ENCODE measurements around the gene DDX27. TPM values are rescaled to one million over a fixed set of nuclear protein-coding genes. Genes with fewer than 3 reads are reported as not detected.

The DDX27 gene
- polyA plus RNA-seq, 1 of the 3 experiments (the other 2 are of a cell fraction), result 51.9 TPM

DNA sequence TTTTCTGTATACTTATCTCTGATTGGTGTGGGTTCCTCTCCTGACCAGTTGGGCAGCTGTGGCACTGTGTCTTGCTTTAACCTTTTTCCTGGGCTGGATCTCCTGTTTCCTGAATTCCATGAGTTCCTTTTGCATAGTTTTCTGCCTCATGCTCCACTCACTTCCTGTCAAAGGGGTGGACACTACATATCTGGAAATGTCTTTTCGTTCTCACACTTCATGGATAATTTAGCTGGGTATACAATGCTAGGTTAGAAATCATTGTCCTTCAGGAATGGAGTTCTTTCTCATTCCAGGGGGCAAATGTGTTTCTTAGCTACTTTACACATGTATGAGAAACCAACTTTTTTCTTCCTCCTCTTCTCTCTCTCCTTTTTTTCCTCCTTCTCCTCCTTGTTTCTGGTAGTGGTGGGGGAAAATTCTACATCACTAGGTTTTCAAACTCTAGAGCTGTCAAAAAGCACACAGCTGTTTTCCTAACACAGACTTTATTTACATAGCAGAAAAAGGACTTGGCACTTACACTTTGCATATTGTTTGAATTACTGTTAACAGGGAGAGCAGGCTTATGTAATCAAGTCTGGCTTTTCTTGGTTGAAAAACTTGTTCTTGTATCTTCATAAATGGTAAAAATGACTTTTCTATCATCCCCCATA lies 9.0 kb upstream of the DDX27 start (continued):
- TF ChIP-seq, protein P1, sequence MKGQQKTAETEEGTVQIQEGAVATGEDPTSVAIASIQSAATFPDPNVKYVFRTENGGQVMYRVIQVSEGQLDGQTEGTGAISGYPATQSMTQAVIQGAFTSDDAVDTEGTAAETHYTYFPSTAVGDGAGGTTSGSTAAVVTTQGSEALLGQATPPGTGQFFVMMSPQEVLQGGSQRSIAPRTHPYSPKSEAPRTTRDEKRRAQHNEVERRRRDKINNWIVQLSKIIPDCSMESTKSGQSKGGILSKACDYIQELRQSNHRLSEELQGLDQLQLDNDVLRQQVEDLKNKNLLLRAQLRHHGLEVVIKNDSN (IDR thresholded peaks at IDR 0.05; ENCODE audit: borderline replicate concordance, low read depth), result no peak
- TF ChIP-seq RXRA (IDR thresholded peaks at IDR 0.05; ENCODE audit: borderline replicate concordance, low read depth) (no peak), MXI1 (IDR thresholded peaks at IDR 0.05; ENCODE audit: low read depth, low read length) (no peak)

DNA sequence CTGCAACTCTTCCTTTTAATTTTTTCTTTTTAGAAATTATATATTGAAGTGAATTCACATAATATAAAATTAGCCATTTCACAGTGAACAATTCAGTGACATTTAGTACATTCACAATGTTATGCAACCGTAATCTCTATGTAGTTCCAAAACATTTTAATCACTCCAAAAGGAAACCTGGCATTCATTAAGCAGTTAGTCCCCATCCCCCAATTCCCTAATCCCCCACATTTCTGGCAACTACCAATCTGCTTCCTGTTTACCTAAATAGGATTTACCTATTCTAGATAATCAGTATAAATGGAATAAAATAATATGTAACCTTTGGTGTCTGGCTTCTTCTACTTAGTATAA lies 8.5 kb upstream of the DDX27 start:
- peaks cover 10% of the 10 kb centered on the region; the same call in 1 of the 2 replicates for H3K9me3 ChIP-seq
- 43% methylated on average over 1 of the region's 1 CpG for WGBS (ENCODE audit: low lambda C conversion rate)
- H3K79me2 ChIP-seq (ENCODE audit: insufficient read depth), result no peaks in the 10 kb centered on the region
- TF ChIP-seq FOXM1 (IDR thresholded peaks at IDR 0.05; ENCODE audit: low read depth) (no peak), EP300 (IDR thresholded peaks at IDR 0.05; ENCODE audit: borderline replicate concordance in 1 of 2, low read depth in 1 of 2, low read length in 1 of 2) (no peak), YY1 (IDR thresholded peaks at IDR 0.05; ENCODE audit: low read depth) (no peak), RXRA (IDR thresholded peaks at IDR 0.05; ENCODE audit: borderline replicate concordance, low read depth) (no peak)
- H4K20me1 ChIP-seq (ENCODE audit: insufficient read depth), result no peaks in the 10 kb centered on the region
- no peak overlapping the region for H2AFZ ChIP-seq (ENCODE audit: low read depth)
- no peaks in the 10 kb centered on the region for H3F3A ChIP-seq (replicated peaks; ENCODE audit: insufficient read depth)
- H3K4me2 ChIP-seq, result no peak overlapping the region
- H3K9me2 ChIP-seq, result no peaks in the 10 kb centered on the region
- H3K4me1 ChIP-seq (ENCODE audit: control insufficient read depth in 1 of 2, insufficient read depth in 2 of 2, low read depth in 1 of 2, low read length in 1 of 2), result no peaks in the 10 kb centered on the region
- no peak overlapping the region for H3K4me3 ChIP-seq (ENCODE audit: low read depth in 2 of 2, low read length in 1 of 2)
- ChIA-PET POLR2A (no interaction called here), CTCF (interaction anchor here (0.8 kb wide), 1 partner anchor 78 kb away, joined by 6 read pairs; no protein-coding TSS in a partner anchor)
- no peaks in the 10 kb centered on the region for H3K36me3 ChIP-seq (replicated peaks in 1 of 2; ENCODE audit: control insufficient read depth in 1 of 2, insufficient read depth in 2 of 2, low read length in 1 of 2)
- H3K9ac ChIP-seq, result no peak overlapping the region
- no peak for DNase-seq
- no peak overlapping the region for H3K27ac ChIP-seq (ENCODE audit: low read depth in 2 of 2, low read length in 1 of 2)
- no peaks in the 10 kb centered on the region for H3K27me3 ChIP-seq (ENCODE audit: insufficient read depth)

- H2AFZ ChIP-seq (ENCODE audit: low read depth), result no peak overlapping the region
- DNase-seq, result no peak
- H3K79me2 ChIP-seq (ENCODE audit: insufficient read depth), result peaks cover 3% of the 10 kb centered on the region
- no peak overlapping the region for H3K4me3 ChIP-seq (ENCODE audit: low read depth in 2 of 2, low read length in 1 of 2)
- H3K9ac ChIP-seq, result no peak overlapping the region
- H3K36me3 ChIP-seq (replicated peaks in 1 of 2; ENCODE audit: control insufficient read depth in 1 of 2, insufficient read depth in 2 of 2, low read length in 1 of 2), result no peaks in the 10 kb centered on the region
- ChIA-PET CTCF (interaction anchor here (0.9 to 6.4 kb wide), 2 partner anchors 80 to 622 kb away, joined by 3 to 112 read pairs; no protein-coding TSS in a partner anchor), POLR2A (no interaction called here)
- TF ChIP-seq RFX5 (IDR thresholded peaks at IDR 0.05; ENCODE audit: low read length) (no peak), FOSL2 (IDR thresholded peaks at IDR 0.05; ENCODE audit: borderline replicate concordance, low read depth) (no peak), RCOR1 (IDR thresholded peaks at IDR 0.05; ENCODE audit: low read length) (no peak), GATA2 (CRISPR knock-in tag; IDR thresholded peaks at IDR 0.05) (no peak)
- H3K9me3 ChIP-seq, result peaks cover 10% of the 10 kb centered on the region; the same call in 1 of the 2 replicates
- H3K4me2 ChIP-seq, result no peak overlapping the region
- H3F3A ChIP-seq (replicated peaks; ENCODE audit: insufficient read depth), result peaks cover 3% of the 10 kb centered on the region
- H3K4me1 ChIP-seq (ENCODE audit: control insufficient read depth in 1 of 2, insufficient read depth in 2 of 2, low read depth in 1 of 2, low read length in 1 of 2), result no peaks in the 10 kb centered on the region; a peak in 1 of 4 replicates
- no peaks in the 10 kb centered on the region for H4K20me1 ChIP-seq (ENCODE audit: insufficient read depth)
- H3K9me2 ChIP-seq, result no peaks in the 10 kb centered on the region
- H3K27ac ChIP-seq (ENCODE audit: low read depth in 2 of 2, low read length in 1 of 2), result no peak overlapping the region
- H3K27me3 ChIP-seq (ENCODE audit: insufficient read depth), result no peaks in the 10 kb centered on the region
Observed at GRCh38 chr20:49214571-49214970, 4.6 kb upstream of the DDX27 start.
